NCI-H1417 treated with DMSO at 0.1 percent for 48 hours (cell line): ENCODE results near the gene RPAP2.
"Not testable (repeated sequence)": the region's sequence is repeated elsewhere in the genome, so short reads cannot be mapped to it uniquely, and the experiment has no call there.

ENCODE experiments used
- DNase-seq: peaks from one replicate; lab custom pipeline; 2025; lab: John Stamatoyannopoulos, UW

RPAP2 gene

DNA sequence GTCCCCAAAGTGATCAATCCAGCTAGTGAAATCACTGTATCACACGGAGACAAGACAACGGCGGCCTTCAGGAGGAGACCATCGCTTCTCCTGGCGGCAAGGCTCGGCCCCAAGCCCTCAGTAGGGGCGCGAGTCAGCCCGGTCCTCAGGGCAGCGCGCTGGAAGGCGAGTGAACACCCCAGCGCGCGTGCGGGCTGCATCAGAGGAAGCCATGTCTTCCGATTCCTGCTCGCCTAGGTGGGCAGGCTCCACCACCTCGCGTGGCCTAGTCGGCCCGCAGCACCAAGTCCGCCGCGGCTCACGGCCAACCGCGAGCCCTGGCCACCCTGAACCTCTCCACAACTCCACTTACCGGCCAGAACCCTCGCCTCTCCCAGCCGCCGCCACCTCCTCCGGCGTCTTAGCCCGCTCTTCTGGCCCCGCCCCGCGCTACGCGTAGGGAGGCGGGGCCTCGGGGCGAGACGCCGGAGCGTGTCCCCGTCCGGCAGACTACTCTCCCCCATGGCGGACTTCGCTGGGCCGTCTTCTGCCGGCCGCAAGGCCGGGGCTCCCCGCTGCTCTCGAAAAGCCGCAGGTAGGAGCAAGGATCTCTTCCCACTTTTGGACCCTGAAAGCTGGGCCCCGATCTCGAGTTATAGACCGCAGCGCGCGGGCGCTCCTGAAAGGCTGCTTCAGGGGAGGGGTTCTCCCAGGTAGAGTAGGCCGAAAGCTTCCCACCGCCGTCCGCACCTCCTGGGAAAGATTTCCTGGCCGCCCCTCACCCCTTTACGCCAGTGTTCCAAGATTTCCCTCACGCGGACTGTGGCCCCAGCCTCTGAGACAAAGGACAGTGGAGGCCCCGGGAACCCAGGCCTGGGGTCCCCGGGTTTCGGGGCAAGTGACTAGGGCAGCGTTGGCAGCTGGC is at the start of gene RPAP2, which contains the start of gene GLMN:
TSS of gene RPAP2 (plus strand) at position 487 of the 904 bp plus-strand sequence. CDS start at position 502, 15 bp downstream.
TSS of gene GLMN (minus strand) at position 415 of the 904 bp plus-strand sequence. CDS start 988 bp downstream, outside the sequence.
- peak; percentile 78 for DNase-seq

DNA sequence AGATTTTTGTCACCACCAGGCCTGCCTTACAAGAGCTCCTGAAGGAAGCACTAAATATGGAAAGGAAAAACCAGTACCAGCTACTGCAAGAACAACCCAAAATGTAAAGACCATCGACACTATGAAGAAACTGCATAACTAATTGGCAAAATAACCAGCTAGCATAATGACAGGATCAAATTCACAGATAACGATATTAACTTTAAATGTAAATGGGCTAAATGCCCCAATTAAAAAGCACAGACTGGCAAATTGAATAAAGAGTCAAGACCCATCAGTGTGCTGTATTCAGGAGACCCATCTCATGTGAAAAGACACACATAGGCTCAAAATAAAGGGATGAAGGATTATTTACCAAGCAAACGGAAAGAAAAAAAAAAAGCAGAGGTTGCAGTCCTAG is 44.1 kb upstream of the RPAP2 start:
- not testable (repeated sequence) for DNase-seq

DNA sequence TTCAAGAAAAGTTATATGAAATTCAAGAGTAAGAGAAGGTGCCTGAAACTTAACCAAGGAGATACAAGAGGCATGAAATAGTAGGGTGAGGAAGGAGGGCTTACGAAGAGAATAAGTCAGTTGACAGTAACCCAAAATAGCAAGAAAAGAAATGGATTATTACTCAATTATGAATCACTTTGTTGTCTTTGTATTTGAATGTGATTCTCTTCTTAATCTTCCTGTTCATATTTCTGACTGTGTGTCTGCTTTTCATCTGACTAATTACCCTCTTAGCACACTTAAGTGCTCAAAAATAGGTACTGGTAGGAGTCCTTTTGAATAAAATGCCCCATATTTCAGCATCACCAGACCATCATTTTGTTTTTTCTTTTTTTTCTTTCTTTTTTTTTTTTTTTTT is 39.5 kb upstream of the RPAP2 start:
- DNase-seq, result no peak

DNA sequence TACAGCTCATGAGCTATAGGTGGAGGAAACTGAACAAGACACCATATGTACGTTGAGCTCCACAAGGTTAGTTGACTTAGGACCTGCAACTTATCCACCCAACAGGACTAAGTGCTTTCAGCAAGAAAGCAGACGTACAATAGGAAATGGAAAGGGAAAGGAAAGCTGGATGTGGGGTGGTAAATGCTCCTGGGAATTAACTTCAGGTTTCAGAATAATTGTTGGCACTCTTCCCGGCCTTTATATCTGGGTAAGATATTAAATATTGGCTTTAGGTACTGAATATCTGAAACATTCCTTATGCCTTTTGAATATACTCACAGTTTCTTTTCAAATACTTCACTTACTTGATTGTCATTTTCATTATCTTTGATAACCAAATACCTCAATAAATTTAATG is 36.3 kb upstream of the RPAP2 start:
- DNase-seq, result no peak

DNA sequence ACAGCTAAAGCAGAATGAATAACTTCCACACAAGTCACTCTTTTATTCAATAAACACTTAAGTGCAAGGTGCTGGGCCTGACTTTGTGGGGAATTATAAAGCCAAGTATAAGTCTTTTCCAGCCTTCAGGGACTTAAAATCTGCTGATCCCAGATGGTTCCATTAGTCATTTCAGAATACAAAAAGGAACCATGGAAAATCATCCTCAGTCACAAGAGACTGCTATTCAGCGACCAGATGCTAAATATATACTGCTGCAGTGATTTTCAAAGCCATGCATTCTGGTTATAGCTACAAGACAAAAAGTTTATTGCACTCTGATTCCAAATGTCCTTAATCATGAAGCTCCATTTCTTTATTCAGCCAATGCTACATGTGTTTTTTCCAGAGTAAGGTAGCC is 25.8 kb upstream of the RPAP2 start:
- DNase-seq, result no peak

DNA sequence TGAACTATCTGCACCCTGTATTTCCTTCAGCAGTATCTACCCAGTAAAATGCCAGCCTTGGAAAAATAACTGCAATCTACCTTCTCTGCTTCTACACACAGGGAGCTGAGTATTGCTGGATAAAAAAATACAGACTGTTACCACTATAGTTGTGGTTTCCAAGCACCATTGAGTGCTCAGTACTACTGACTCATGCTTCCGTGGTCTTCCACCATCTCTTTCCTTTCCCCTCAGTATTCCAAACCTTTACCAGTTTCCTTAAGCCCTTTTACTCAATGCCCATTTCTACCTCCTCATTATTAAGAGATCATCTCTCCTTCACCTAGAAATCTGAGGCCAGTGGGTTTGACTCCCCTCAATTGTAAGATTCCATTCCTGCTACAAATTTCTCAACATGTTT is 23.9 kb upstream of the RPAP2 start:
- DNase-seq, result no peak

DNA sequence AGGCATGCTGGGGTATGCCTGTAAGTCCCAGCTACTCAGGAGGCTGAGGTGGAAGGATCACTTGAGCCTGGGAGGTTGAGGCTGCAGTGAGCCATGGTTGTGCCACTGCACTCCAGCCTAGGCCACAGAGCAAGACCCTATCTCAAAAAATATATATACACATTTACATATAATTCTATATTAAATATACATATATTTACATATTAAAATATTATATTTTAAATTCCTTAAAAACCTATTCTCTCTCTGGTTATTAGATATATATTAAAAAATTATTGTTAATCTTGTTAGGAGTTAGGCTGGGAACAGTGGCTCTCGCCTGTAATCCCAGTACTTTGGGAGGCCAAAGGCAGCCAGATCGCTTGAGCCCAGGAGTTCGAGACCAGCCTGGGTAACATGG is 22.8 kb upstream of the RPAP2 start:
- no peak for DNase-seq

DNA sequence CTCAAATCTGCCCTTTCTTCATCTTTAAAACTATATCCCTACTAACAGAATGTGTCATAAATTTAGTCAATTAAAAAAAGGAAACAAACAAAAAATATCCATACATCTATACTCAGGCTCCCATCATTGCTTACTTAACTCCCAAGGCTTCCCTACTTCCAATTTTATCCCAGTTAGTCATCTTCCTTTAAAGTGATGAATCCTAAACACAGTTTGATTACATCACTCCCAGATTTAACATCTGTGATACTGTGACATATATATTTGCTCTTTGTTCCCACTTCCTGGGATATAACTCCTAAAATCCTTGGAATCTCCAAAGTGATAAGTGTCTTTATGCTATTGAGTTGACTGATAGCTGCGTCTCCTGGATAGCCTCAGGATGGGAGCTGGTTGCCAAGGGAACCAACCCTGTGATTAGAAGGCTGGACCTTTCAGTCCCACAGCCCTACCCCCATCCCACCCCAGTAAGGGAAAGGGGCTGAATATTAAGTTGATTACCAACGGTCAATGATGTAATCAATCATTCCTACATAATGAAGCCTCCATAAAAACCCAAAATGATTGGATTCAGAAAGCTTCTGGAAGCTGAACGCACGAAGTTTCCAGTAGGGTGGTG is 21.6 kb upstream of the RPAP2 start:
- no peak for DNase-seq

DNA sequence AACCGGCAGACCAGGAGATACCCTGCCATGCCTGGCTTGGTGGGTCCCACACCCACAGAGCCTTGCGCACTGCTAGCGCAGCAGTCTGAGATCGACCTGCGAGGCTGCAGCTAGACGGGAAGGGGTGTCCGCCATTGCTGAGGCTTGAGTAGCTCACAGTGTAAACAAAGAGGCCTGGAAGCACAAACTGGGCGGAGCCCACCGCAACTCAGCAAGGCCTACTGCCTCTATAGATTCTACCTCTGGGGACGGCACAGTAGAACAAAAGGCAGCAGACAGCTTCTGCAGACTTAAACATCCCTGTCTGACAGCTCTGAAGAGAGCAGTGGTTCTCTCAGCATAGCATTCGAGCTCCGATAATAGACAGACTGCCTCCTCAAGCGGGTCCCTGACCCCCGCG is 19.1 kb upstream of the RPAP2 start:
- not testable (repeated sequence) for DNase-seq

DNA sequence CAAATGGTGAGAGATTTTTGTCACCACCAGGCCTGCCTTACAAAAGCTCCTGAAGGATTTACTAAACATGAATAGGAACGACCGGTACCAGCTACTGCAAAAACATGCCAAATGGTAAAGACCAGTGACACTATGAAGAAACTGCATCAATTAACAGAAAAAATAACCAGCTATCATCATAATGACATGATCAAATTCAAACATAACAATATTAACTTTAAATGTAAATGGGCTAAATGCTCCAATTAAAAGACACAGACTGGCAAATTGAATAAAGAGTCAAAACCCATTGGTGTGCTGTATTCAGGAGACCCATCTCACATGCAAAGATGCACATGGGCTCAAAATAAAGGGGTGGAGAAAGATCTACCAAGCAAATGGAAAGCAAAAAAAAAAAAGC is 17.4 kb upstream of the RPAP2 start:
- not testable (repeated sequence) for DNase-seq

DNA sequence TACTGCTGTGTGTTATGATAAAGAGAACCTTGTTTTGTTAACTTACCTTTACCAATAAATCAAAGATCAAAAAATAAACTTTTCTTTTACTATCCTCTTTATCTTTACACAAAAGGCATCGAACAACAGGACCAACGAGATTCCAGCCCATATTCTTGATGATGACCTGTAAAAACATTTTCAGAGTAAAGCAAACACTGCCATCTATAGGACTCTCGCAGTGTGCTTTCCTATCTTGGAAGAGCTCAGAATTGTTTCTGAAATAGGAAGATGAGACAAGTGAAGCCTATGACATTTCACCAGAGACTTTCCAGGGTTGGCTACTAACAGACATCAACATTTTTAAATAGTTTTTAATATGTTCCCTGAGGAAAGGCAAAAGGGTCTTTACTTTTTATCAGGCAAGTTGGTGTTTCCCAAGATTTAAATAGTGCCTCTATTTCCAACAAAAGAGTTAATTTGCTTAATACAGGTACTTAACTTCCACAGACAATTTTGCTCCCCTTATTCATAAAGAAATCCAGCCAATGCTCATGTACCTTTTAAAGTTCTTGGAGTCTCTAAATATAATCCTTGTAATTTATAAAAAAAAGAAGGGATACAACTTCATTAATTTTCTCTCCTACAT is 7.4 kb upstream of the RPAP2 start:
- no peak for DNase-seq

DNA sequence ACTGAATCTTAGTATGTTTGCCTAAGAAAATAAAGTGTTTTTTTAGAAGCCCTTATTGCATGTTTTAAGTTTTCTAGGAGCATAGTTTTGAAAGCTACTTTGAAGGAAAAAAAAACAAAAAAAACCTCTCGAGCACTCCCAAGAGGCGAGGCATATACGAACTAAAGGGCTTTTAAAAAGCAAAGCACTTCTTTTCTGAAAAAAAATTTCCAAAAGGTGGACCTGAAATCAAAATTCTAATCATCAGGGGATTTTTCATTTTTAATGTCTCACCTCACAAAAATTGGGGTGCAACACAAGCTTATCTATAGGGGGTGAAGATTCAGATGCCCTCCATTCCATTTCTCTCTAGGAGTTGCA is 666 bp upstream of the RPAP2 start:
- DNase-seq, result no peak

DNA sequence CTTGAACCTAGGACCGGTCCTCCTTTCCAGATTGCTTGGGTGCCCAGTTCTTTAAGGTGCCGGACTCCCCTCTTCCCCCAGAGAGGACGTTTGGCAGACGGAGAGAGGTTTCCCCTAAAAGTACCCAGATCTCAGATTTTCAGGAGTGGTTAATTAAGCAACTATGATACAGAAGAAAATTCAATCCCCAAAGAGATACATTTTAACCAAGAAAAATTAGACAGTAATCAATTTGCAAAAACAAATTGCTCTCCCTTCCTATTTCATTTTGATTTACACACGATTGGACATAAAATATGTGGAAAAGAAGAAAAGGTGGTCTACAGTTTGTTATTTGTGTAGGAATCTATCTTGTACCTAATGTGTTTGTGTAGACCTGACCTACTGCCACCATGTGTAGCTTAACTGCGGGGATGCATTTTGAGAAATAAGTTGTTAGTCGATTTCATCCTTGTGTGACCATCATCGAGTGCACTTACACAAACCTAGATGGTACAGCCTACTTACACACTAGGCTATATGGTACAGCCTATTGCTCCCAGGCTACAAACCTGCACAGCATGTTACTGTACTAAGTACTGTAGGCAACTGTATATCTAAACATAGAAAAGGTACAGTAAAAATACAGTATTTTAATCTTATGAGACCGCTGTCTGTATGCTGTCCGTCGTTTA is 755 bp downstream of the RPAP2 start:
- no peak for DNase-seq

DNA sequence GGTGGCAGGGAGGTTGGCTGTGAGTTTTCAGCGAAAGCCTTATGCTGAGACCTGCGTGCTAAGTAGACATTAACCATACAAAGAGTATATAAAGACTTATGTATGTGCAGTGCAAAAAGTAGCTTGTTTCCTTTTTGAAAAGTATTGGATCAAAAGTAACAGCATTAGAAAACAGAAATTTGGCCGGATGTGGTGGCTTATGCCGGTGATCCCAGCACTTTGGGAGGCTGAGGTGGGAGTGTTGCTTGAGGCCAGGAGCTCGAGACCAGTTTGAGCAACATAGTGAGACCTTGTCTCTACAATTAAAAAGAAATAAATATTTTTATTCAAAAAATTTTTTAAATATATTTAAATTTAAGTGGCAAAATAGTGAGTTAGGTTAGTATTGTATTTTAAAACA is 2.2 kb downstream of the RPAP2 start:
- DNase-seq, result no peak

DNA sequence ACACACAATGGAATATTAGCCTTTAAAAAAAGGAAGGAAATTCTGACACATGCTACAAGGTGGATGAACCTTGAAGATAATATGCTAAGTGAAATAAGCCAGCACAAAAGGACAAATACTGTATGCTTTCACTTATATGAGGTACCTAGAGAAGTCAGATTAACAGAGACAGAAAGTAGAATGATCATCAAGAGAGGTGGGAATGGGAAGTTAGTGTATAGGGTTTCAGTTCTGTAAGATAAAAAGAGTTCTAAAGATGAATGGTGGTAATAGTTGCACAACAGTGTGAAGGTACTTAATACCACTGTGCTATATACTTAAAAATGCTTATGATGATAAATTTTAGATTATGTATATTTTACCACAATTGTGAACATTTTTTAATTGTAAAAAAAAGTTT is 7.2 kb downstream of the RPAP2 start:
- DNase-seq, result no peak

DNA sequence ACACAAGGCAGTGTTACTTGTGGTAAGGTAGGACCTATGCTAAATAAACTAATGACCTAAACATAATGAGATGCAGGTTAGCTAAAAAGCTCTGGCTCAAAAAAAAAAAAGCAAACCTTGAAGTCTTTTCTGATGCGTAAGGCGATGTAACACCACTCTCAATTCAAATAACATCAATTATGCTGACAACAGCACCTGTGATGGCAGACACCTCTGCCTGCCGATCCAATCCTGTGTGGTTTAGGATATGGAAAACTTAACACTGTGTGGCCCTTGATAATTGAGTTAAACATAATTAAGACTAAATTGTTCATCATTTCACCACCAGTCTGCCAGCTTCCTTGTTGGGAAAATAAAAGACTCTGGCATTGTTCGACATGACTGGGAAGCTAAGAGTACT is 9.1 kb downstream of the RPAP2 start:
- no peak for DNase-seq

DNA sequence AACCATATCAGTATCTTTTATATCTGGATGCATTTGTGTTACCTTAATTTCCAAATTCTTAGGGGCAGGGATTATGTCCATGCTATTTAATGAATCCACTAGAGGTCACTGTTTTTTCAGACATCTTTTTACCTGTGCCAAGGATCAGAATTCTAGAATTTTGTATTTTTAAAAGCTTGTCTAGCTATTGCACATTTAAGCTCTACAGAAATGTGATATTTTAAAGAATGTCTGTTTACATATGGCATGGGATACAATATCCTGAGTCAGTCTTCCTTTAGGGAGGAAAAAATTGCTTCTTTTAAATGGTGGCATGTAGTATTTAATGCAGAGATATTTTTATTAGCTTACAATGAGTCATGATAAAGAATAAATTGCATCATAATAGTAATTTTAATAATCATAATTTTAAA is 11.3 kb downstream of the RPAP2 start:
- no peak for DNase-seq

DNA sequence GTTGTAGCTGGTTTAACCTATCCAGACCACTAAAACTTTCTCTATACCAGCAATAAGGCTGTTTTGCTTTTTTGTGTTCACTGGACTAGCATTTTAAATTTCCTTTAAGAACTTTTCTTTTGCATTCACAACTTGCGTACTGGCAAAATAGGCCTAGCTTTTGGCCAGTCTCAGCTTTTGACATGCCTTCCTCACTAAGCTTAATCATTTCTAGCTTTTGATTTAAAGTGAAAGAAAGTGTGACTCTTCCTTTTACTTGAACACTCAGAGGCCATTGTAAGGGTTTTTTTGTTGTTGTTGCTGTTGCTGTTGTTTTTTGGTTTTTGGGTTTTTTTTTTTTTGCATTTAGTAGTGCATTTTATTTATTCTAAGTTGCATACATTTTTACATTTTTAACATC is 15.2 kb downstream of the RPAP2 start:
- no peak for DNase-seq

DNA sequence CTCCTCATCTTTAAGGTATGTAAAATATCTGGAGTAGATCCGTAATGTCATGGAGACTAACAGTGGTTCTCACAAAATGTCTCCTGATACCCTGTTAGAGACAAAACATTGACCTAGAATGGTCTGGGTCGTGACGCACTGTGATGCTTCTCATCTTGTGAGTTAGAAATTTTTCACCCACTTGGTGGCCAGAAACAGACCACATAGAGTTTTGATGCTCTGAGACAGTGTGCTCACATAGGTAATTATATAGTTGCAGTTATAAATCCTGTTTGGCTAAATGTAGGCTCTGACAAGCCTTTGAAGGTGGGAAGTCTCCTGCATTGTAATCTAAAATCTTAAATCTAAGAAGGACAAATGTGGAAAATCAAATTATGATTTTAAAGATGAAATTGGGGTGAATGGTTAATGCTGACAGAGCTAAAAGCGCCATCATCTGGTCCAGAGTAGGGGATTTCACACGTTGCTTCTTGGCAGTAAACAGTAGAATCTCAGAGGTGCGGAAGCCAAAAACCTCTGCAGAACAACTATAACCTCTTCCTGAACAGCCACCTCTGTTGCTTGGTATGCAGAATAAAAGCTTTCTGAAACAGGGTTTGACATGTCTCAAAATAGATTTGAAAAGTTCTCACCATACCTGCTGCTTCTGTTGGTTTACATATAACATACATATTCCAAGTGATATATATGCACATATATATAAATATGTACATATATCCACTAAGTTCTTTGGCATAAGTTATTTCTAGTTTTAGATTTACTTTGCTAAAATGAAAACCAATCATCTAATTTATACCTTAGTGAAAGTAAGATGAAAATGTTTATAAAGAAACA is 17.1 kb downstream of the RPAP2 start:
- no peak for DNase-seq

DNA sequence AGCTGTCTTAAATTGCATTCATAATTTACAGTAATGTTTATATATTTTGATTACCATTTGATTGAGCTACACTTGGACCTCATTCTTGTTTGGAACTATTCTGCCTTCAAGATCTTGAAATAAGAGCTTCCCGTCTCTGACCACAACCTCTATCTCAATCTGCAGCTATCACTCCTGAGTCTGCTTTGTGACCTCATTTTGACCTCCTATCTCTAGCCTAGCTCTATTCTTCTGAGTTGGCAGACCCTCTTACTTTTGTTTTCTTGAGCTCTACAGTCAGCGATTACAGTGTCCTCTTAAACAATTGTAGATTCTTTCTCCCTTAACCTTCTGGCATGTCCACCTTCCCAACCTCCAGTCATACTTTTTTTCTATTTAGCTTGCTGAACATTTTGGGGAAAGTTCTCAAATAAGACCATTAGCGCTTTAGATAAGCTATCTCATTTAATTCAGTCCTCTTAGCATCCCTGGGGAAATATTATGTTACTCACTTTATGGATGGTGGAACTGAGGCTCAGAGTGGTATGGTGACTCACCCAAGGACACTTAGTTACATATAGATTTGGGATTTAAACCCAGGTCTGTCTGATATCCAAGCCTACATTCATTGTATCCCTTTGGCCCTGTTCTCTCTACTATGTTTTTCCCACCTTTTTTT is 19.1 kb downstream of the RPAP2 start:
- no peak for DNase-seq
